SKM-1 treated with dmso at 0.1 percent for 144 hours (cell line): ENCODE results near the gene CETP.
A peak's percentile ranks its signal among the peaks of the same experiment; 100 is the strongest.
"Not testable (repeated sequence)": the region's sequence is repeated elsewhere in the genome, so short reads cannot be mapped to it uniquely, and the experiment has no call there.

Experiments
- DNase-seq: peaks from one replicate; lab custom pipeline; 2025; ENCODE audit not compliant: unreplicated experiment; lab: John Stamatoyannopoulos, UW

The CETP gene

DNA sequence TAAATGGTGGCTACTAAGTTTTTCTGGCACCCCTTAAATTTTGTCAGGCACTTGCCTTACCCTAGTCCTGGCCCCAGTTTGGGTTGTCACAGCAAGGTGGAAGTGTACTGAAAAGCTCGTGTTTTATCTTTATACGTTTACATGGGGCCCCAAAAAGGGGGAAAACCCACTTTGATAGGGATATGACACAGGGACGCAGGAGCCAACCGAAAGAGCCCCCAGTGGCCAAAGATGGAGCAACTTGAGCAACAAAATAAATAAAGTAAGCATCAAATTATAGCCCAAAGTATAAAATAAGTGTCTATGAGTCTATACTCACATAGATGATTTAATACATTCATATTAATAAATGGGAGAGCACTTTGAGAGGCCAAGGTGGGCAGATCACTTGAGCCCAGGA is 5.0 kb upstream of the CETP start:
- no peak for DNase-seq

DNA sequence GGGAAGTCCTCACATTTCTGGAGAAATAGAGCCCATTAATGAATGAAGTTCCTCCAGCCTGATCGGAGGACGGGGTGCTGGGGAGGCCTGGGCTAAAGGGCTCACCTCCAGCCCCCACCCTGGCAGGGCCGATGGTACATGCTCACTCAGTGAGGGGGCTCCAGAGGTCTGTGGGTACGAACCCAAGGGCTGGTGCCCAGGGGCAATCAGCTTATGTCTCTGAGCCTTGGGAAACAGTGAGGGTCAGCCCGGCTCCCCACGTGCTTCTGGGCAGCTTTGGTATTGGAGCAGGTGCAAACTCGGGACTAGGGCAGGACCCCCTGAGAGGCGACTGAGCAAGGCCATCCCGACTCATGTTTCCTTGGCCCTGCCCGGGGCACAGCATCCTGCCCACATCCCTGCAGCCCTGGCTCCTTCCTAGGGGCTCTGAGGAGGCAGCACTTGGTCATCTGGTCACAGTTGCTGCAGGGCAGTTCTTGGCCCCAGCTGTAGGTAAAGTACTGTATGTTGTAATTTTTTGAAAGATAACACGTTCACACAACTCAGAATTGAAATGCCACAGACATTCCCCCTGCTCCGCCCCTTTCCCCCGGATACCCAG is 969 bp upstream of the CETP start:
- no peak for DNase-seq

DNA sequence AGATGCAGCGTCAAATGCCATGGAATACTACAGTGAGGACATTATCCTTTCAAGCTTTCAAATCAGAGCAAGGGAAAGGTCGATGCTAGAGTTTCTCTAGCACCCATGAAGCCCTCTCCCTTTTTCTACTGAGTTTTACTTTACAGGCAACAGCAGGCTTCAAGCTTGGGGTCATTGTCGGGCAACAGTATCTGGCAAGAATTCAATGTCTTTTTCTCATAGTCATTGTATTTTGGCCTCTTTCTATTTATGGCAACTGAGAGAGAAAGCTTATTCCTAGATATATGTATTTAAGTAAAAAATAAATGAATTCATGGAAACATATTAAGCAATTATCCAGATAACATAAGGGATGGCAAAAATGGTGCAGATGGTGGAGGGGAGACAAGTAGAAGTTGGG is 364 bp upstream of the CETP start:
- DNase-seq = no peak

DNA sequence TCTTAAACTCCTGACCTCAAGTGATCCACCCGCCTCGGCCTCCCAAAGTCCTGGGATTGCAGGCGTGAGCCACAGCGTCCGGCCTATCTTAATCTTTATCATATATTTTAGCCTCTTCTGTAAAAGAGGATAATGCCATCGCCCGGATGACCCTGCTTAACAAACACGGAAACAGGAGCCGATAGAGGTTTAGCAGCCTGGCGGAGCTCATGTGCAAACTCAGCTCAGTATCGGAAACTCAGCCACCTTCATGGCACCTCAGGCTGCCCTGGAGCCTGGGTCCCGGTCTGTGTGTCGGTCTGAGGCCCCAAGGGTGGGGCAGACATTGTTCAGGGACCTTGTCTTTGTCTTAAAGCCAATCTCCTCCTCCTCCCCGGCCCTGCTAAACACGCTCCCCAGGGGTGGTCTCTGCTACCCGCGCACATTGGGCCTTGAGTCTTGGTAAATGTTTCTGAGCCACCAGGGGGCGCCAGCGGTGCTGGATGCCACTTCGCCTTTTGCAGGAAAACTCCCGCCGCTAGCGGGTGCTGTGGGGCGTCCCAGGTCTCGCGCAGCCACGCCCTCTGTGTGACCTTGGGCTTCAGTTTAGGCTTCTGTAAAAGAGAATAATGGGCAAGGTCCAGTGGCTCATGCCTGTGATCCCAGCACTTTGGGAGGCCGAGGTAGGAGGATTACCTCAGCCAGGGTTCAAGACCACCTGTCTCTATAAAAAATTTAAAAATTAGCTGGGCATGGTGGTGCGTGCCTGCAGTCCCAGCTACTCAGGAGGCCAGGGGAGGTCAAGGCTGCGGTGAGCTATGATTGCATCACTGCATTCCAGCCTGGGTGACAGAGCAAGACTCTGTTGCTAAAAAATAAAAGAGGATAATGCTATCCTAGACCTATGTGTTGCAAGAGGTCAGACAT is 2.7 kb downstream of the CETP start:
- peak; percentile 79 for DNase-seq

DNA sequence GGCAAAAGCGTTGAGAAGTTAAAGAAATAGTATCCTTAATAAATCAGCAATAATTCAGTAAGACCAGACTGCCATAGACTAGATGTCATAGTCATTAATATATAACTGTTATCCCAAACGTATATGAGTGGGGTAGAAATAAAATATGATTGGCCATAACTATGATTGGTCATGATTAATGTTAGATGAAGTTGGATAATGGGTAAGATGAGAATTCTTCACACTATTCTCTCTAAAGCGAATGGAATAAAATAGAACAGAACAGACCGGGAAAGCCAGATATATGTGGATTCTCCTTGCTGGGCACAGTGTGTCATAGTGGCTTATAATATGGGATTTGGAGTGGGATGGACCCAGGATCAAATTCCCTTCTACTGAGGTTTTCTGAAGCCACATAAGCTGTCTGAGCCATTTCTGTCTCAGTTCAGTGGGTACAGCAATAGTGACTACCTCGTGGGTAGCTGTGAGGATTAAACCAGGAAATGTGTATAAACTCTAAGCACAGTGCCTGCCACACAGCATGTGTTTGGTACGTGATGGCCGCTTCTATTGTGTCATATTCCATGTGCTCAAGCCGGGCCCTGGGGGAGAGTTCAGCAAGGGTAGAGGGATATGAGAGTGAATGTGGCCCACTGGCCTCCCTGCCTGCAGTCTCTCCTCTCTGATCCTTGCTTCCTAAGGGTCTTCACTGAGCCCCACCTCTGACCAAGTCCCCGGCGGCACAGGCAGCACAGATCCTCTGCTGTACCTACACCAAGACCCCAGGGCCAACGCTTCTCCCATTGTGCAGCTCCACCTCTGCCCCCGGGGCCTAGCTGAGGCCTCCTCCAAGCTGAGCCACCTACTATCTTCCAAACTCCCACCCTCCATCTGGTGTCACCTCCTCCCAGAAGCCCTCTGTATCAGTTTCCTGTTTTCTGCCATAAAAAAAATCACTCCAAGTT is 3.7 kb downstream of the CETP start:
- DNase-seq = peak; percentile 31

DNA sequence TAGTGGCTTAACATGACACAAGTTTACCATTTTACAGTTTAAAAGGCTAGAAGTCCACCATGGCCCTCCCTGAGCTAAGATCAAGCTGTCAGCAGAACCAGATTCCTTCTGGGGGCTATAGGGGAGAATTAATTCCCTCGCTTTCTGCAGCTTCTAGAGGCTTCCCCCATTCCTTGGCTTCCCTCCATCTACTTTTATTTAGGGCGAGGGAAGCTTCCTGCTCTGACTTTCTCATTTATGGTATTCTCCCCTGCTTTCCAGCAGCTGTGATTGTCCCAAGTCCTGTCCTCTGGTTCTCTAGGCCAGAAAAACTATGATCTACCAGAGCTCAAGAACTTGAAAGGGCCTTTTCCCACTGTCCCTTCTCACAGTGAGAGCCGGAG is 4.3 kb downstream of the CETP start:
- DNase-seq = no peak

DNA sequence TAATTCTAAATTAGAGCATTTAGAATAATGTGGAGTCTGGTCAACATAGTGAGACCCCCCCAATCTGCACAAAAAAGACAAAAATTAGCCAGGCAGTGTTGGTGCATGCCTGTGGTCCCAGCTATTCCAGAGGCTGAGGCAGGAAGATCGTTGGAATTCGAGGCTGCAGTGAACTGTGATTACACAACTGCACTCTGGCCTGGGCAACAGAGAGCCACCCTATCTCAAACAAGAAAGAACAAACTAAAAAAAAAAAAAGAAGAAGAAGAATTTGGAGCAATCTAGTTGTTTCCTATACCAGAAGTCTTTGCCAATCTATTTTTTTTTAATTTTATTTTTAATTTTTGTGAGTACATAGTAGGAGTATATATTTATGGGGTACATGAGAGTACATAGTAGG is 6.0 kb downstream of the CETP start:
- DNase-seq = peak; percentile 29

DNA sequence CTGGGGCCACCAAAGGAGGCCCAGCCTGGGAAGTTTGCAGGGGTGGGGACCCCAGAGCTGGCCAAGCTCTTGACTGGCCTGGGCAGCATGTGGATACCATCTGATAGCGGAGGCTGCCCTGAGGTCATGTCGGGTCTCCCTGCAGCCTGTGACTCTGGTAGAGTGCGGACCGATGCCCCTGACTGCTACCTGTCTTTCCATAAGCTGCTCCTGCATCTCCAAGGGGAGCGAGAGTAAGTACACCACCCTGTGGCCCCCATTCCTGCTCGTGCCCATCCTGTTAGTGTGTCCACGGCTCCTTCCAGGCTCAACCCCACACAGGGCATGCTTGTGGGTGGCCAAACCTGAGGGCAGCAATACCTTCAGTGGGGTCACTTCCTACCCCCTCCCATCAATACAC is 8.0 kb downstream of the CETP start:
- no peak for DNase-seq

DNA sequence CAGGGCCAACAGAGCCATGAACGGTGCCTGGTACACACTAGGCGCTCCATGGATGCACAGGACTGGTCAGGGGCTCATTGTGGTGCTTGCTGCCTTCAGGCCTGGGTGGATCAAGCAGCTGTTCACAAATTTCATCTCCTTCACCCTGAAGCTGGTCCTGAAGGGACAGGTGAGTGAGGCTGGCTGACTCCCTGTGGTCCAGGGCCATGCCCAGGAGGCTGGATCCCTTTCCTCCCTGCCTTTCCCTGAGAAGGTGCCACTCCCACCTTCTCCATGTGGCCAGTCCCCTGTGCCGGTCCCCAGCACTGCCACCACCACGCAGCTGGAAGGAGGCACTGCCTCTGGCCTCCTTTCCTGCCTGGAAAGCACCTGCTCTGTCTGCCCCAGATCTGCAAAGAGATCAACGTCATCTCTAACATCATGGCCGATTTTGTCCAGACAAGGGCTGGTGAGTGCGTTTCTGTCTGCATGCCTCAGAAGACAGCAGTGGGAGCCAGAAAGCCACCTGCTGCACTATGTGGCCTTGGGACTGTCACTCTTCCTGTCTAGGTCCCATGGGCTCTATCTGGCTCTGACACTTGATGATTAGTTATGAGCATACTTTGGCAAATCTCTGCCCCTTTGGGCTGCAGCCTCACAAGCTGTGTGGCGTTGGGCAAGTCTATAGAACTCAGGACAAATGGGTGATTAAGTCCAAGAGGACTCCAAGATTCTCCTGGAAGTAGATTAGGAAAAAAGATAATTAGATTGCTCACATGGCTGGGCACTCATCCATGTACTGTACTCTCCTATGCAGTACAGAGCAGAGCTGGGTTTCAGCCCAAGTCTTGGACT is 9.4 kb downstream of the CETP start:
- no peak for DNase-seq

DNA sequence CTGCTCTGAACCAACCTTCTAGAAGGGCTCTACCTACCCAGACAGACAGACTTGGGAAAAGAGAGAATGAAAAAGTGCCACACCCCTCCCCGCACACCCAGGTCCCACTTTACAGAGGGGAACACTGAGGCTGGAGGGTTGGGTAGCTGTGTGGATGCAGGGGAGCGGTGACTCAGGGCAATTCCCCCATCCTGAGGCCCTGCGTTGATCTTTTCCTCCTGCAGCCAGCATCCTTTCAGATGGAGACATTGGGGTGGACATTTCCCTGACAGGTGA is 10.0 kb downstream of the CETP start:
- no peak for DNase-seq

DNA sequence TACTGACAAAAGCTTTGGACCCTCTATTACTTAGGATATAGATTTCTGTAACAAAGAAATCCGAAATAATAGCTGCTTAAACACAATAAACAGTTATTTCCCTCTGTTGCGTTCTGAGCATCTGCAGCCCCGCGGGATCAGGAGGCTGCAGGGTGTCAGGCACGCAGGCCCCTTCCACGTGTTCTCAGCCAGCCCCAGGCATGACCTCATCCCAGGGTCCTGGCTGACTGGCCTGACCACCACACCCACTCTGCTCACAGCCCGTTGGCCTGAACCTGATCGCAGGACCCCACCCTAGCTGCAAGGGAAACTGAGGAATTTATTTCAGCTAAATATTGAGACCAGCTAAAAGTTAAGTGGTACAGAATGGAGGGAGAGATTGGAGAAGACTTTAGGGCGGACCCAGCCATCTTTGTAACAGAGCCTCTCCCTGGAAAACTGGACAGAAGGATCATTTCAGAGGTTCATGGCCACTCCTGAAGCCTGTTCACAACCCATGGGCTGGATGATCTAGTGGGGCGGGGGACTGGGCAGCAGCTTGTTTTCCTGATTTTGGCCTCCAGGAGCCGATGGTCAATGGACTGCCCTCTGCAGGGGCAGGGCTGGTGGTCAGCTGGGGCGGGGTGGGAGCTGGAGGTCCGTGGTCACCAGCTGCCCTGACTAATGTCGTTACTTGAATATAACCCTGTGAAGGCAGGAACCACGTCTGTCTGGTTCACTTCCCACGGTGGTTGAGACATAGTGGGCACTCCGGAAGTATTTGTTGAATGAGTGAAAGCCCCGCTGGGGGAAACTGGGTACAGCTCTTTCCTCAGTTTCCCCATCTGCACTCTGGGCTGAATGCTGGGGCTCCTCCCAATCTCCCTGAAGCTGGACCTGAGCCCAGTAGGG is 10.9 kb downstream of the CETP start:
- no peak for DNase-seq

DNA sequence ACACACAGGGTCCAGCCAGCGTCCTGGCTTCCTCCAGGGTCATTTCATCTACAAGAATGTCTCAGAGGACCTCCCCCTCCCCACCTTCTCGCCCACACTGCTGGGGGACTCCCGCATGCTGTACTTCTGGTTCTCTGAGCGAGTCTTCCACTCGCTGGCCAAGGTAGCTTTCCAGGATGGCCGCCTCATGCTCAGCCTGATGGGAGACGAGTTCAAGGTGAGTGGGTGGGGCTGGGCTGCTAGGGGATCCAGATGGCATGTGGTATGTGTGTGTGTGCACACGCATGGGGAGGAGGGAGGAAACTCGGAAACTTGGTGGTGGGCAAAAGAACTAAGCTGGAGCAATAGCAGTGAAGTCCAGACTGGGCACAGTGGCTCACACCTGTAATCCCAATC is 11.5 kb downstream of the CETP start:
- DNase-seq = no peak

DNA sequence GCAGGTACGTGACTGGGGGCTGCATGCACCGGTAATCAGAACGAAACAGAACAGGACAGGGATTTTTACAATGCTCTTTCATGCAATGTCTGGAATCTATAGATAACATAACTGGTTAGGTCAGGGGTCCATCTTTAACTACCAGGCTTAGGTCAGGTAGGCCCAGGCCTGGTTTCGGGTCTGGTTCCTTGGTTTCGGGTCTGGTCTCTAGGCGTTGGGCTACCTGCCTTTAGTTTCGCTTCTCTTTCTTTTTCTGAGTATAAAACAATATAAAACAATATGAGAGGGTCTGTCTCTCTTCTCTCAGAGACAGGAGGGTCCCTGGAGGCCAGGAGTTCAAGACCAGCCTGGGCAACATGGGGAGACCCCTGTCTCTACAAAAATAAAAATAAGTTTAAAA is 12.1 kb downstream of the CETP start:
- not testable (repeated sequence) for DNase-seq

DNA sequence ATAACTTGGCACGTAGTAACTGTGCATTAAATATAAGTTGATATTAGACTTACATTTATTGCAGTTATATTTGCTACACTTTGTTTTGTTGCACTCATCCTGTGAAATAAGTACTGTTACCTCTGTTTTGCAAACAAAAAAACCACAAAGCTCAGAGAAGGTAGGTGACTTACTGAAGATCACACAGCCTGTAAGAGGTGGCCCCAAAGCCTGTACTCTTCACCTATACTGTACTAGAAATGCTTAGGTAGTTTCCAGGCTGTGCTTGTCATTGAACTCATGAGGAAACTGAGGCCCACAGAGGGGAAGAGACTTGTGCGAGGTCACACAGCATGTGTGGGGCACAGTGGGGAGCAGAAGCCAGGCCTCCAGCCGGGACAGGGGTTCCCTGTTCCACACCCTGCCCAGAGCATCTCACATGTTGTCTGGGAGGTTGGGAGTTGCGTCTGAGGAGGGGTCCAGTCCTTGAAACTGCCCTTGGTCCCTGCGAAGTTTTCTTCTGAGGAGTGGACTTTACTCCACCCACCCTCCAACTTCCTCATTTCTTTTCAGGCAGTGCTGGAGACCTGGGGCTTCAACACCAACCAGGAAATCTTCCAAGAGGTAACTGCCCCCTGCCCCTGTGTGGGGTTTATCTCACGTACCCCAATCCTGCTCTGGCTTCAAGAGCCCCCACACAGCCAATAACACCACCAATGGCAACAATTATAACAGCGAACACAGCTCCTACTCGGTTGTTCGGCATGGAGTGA is 13.0 kb downstream of the CETP start:
- DNase-seq = peak; percentile 61

DNA sequence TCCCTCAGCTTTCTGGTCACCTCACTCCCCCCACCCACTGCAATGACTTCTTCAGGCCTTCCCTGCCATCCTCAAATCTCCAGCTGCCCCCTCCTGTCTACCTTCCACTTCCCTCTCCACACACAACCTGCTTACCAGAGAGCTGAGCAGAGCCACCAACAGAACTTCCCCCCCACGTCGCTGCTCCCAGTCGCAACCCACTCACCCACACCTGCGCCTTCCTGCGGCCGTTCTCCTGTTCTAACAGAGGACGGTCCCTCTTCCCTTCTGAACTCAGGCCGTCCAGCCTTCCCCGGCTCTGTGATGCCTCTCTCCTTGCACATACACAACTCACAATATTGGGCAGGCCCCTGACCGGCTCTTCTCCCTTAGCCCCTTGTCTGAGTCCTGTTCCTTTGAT is 14.0 kb downstream of the CETP start:
- DNase-seq = no peak

DNA sequence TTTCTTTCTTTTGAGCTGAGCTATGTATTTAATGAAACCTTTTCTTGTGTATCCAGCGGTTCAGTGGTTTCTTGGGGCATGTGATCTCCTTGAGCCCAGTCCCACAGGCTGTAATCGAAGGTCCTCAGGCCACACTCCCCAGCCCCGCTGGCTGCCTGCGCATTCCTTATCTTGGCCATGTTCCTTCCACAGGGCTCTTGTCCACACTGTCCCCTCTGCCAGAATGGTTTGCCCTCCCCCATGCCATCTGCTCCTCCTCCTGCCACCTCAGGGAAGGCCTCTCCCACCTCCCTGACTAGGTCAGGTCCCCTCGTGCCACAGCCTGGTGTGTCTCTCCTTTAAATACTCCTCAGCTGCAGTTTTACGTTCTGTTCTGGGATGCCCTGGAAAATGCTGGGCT is 15.5 kb downstream of the CETP start:
- DNase-seq = no peak

DNA sequence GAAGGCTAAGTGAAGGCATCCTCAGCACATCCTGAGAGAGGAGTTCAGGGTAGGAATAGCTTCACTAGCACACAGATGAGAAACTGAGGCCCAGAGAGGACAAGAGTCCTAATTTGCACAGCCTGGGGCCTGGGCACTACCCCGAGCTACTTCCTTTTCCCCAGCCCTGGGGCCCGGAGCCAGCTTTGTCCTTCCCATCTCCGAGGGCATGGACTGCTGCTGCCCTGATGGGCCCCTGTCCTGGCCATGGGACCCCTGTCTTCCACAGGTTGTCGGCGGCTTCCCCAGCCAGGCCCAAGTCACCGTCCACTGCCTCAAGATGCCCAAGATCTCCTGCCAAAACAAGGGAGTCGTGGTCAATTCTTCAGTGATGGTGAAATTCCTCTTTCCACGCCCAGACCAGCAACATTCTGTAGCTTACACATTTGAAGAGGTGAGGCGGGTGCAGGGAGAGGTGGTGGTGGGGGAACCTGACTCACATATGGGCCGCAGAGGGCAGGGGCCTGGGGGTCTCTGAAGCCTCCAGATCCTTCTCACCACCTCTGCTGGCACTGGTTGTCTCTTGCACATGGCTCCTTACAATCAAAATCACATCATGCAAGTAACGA is 16.2 kb downstream of the CETP start:
- DNase-seq = no peak

DNA sequence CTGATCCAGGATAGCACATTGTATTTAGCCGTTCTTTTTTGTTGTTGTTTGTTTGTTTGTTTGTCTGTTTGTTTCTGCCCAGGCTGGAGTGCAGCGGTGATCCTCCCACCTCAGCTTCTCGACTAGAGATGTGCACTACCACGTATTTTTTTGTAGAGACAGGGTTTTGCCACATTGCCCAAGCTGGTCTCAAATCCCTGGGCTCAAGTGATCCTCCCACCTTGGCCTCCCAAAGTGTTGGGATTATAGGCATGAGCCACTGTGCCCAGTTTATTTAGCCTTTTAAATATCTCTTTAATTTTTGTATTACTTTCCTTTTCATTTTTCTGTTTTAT is 18.4 kb downstream of the CETP start:
- DNase-seq = no peak
